HG03064 (cell line): ENCODE data around the gene NOTCH2.
"Not testable (repeated sequence)": the region's sequence is repeated elsewhere in the genome, so short reads cannot be mapped to it uniquely, and the experiment has no call there.

Experiments
- ATAC-seq: cut with Tn5 transposase; IDR thresholded peaks from one replicate; pipeline ENCODE4 v1.9.1; 2021; ENCODE audit warnings: low read depth; ENCODE audit not compliant: unreplicated experiment

The NOTCH2 gene

GRCh38 chr1:120069067-120069919, at the start of gene NOTCH2:
Gene NOTCH2 (minus strand): TSS chr1:120069662. CDS start chr1:120069406, 256 bp downstream.
- ATAC-seq = not testable (repeated sequence)

GRCh38 chr1:120117371-120118177, 48.1 kb upstream of the NOTCH2 start:
- ATAC-seq = peak; percentile 58

- ATAC-seq = not testable (repeated sequence)
Observed at GRCh38 chr1:120116094-120116493, 46.6 kb upstream of the NOTCH2 start.

GRCh38 chr1:120113134-120113533, 43.7 kb upstream of the NOTCH2 start:
- ATAC-seq = not testable (repeated sequence)

- ATAC-seq = not testable (repeated sequence)
Observed at GRCh38 chr1:120112212-120112611, 42.8 kb upstream of the NOTCH2 start.

- not testable (repeated sequence) for ATAC-seq
Observed at GRCh38 chr1:120111771-120112170, 42.3 kb upstream of the NOTCH2 start.

GRCh38 chr1:120111008-120111407, 41.5 kb upstream of the NOTCH2 start:
- not testable (repeated sequence) for ATAC-seq

- ATAC-seq = not testable (repeated sequence)
Observed at GRCh38 chr1:120109656-120110055, 40.2 kb upstream of the NOTCH2 start.

- ATAC-seq = not testable (repeated sequence)
Observed at GRCh38 chr1:120109180-120109579, 39.7 kb upstream of the NOTCH2 start.

- not testable (repeated sequence) for ATAC-seq
Observed at GRCh38 chr1:120105288-120105687, 35.8 kb upstream of the NOTCH2 start.

- ATAC-seq = not testable (repeated sequence)
Observed at GRCh38 chr1:120103768-120104167, 34.3 kb upstream of the NOTCH2 start.

- ATAC-seq = not testable (repeated sequence)
Observed at GRCh38 chr1:120101593-120101992, 32.1 kb upstream of the NOTCH2 start.

- ATAC-seq = not testable (repeated sequence)
Observed at GRCh38 chr1:120100590-120100989, 31.1 kb upstream of the NOTCH2 start.

GRCh38 chr1:120098986-120099759, 29.7 kb upstream of the NOTCH2 start:
- not testable (repeated sequence) for ATAC-seq

- not testable (repeated sequence) for ATAC-seq
Observed at GRCh38 chr1:120096981-120097545, 27.6 kb upstream of the NOTCH2 start.

GRCh38 chr1:120093548-120094181, 24.2 kb upstream of the NOTCH2 start:
- not testable (repeated sequence) for ATAC-seq

- not testable (repeated sequence) for ATAC-seq
Observed at GRCh38 chr1:120092232-120093218, 23.1 kb upstream of the NOTCH2 start.

- not testable (repeated sequence) for ATAC-seq
Observed at GRCh38 chr1:120090830-120091229, 21.4 kb upstream of the NOTCH2 start.
